ENCODE results near the gene PIK3AP1.

- TF ChIP-seq CTCF (IDR thresholded peaks at IDR 0.05), result no peak
- TF ChIP-seq ZSCAN18 (CRISPR knock-in tag; IDR thresholded peaks at IDR 0.05), result no peak
- no peak for TF ChIP-seq TEAD4 (CRISPR knock-in tag; IDR thresholded peaks at IDR 0.05)
- no peak for TF ChIP-seq TCF7 (CRISPR knock-in tag; IDR thresholded peaks at IDR 0.05; ENCODE audit: low read depth)
- no peak for TF ChIP-seq TEAD1 (CRISPR knock-in tag; IDR thresholded peaks at IDR 0.05)
- TF ChIP-seq USF2 (CRISPR knock-in tag; IDR thresholded peaks at IDR 0.05), result no peak
- TF ChIP-seq MYBL2 (CRISPR knock-in tag; IDR thresholded peaks at IDR 0.05), result no peak
- no peak for TF ChIP-seq CREB1 (CRISPR knock-in tag; IDR thresholded peaks at IDR 0.05)
- TF ChIP-seq E2F5 (CRISPR knock-in tag; IDR thresholded peaks at IDR 0.05), result no peak
- TF ChIP-seq NFATC4 (CRISPR knock-in tag; IDR thresholded peaks at IDR 0.05), result no peak
- no peak for TF ChIP-seq IRF1 (CRISPR knock-in tag; IDR thresholded peaks at IDR 0.05)
- TF ChIP-seq ZNF317 (CRISPR knock-in tag; IDR thresholded peaks at IDR 0.05; ENCODE audit: borderline replicate concordance, low read depth), result no peak
- no peak for TF ChIP-seq SP1 (CRISPR knock-in tag; conservative IDR thresholded peaks at IDR 0.05)
- TF ChIP-seq MLX (CRISPR knock-in tag; IDR thresholded peaks at IDR 0.05), result no peak
These were observed 101.7 kb downstream of the PIK3AP1 start for GRCh38 chr10:96618653-96619052.
